Stomach (tissue), 9 donors: ENCODE measurements around the gene CHP2. TPM values are rescaled to one million over a fixed set of nuclear protein-coding genes. Genes with fewer than 3 reads are reported as not detected.
A peak's percentile ranks its signal among the peaks of the same experiment; 100 is the strongest.

ENCODE experiments used
- DNase-seq, 2 donors: peaks; one replicate each; pipeline versions ENCODE4 v3.0.0 to v3.0.0-alpha.2; 2013 to 2019
- H3K27ac ChIP-seq, 5 donors: fragments of 200-600 bp in 4 of 5; sonication (generic) in 4 of 5; one replicate each; pipeline ENCODE4 v1.5.1; 2013 to 2019; ENCODE audit warnings: mild to moderate bottlenecking in 1 of 5, moderate library complexity in 1 of 5
- H3K27me3 ChIP-seq, 3 donors: fragments of 200-600 bp; sonication (generic); one replicate each; pipeline ENCODE4 v1.5.1; 2017 to 2019; ENCODE audit warnings: mixed run types in 1 of 3
- H3K36me3 ChIP-seq, 4 donors: fragments of 200-600 bp; sonication (generic); 1 replicate in 3 of 4; 2 replicates in 1 of 4; pipeline ENCODE4 v1.5.1; 2016 to 2019
- H3K4me1 ChIP-seq, 4 donors: fragments of 200-600 bp; sonication (generic); one replicate each; pipeline ENCODE4 v1.5.1; 2016 to 2019
- H3K4me3 ChIP-seq, 4 donors: fragments of 200-600 bp; sonication (generic) in 3 of 4; one replicate each; pipeline ENCODE4 v1.5.1; 2016 to 2019; ENCODE audit warnings: mild to moderate bottlenecking in 1 of 4
- H3K9me3 ChIP-seq, 4 donors: fragments of 200-600 bp; sonication (generic); one replicate each; pipeline ENCODE4 v1.5.1; 2016 to 2019
- CTCF ChIP-seq, 7 experiments: fragments of 450-650 bp in 4 of 7; fragments of 200-600 bp in 3 of 7; sonication (generic) in 3 of 7; IDR thresholded peaks; one replicate each; pipeline ENCODE4 v1.5.1; 2016 to 2019; ENCODE audit warnings: antibody characterized with exemption in 7 of 7, control low read depth in 2 of 7, mild to moderate bottlenecking in 1 of 7
- EP300 ChIP-seq: sonication (generic); formaldehyde crosslinking; IDR thresholded peaks from one replicate; pipeline ENCODE4 v1.6.1; 2017; ENCODE audit warnings: antibody characterized with exemption
- POLR2A ChIP-seq, 4 donors: fragments of 450-650 bp; IDR thresholded peaks; one replicate each; pipeline ENCODE4 v1.6.1; 2016; ENCODE audit warnings: antibody characterized with exemption in 4 of 4, control low read depth in 2 of 4, mild to moderate bottlenecking in 1 of 4, moderate library complexity in 1 of 4
- POLR2AphosphoS5 ChIP-seq, 3 donors: sonication (generic); formaldehyde crosslinking; IDR thresholded peaks; one replicate each; pipeline ENCODE4 v1.6.1; 2016; ENCODE audit warnings: antibody characterized with exemption in 3 of 3
- WGBS, 5 donors: extraction: QIAGEN DNeasy Blood & Tissue Kit in 3 of 5; methylation state at CpG; one replicate each; pipeline versions ENCODE4 v1.1.5 to v1.1.7; 2013 to 2018; 5-methylcytosine and 5-hydroxymethylcytosine counted together
- intact Hi-C: fragments of 100-400 bp; cut with DNase I; formaldehyde crosslinking; loops from one replicate; pipeline ENCODE4 v1.15.1; 2023; ENCODE audit warnings: low total_unique reads
- polyA plus RNA-seq, 3 donors: library from polyadenylated mRNA; stranded (reverse); fragments of 200-250 nt; gene quantifications; one replicate each; pipeline ENCODE4 v1.2.3, GENCODE V29; 2013
- total RNA-seq, 5 donors: library from RNA; depleted of rRNA; stranded (reverse); fragments of >200 nt; gene quantifications; one replicate each; pipeline versions ENCODE4 v1.1.0 to v1.2.3, GENCODE V29; 2014 to 2016
- donor health status: healthy with polysubstance abuse.
- donor health status: Bipolar disorder and iron deficiency.
- donor health status: healthy.

The CHP2 gene
- total and polyA plus RNA-seq, 8 donors, result 0.05 to 116 (median 1.0) TPM; not detected in 4

DNA sequence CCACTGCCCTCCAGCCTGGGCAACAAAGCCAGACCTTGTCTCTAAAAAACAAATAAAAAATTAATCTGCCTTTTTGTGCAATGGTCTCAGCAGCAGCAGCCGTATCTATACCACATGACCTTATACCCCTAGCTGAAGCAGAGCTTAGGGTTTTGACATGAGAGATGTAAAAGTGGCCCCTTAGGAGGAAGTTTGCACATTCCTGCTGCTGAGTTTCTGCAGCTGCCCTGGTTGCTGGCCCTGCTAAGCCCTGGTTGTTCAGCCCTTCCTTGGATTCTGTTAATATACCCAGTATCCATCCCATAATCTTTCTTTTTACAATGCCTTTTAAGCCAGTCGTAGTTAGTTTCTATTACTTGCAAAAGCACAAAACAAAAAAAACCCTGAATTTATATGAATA is 48.0 kb downstream of the CHP2 start:
- H3K4me1 ChIP-seq, result peaks cover 0 to 17% (median 10%) of the 10 kb centered on the region in 4 donors
- intact Hi-C loops, result loop anchor here (10.0 kb wide), 1 partner anchor 232 kb away; no protein-coding TSS in a partner anchor
- peaks cover 0 to 6% (median 0%) of the 10 kb centered on the region in 3 donors for H3K27me3 ChIP-seq
- 15 to 34% (median 30%) methylated on average over 2 of the region's 2 CpGs for WGBS, 5 donors
- no peaks in the 10 kb centered on the region for H3K9me3 ChIP-seq
- H3K4me3 ChIP-seq, result no peak overlapping the region
- DNase-seq, result peak in 1 of 2 donors; percentile 10
- H3K27ac ChIP-seq, result no peak overlapping the region
- H3K36me3 ChIP-seq, result no peaks in the 10 kb centered on the region
- TF ChIP-seq CTCF (IDR thresholded peaks at IDR 0.05) (no peak), EP300 (no peak), POLR2AphosphoS5 (IDR thresholded peaks at IDR 0.05) (no peak), POLR2A (IDR thresholded peaks at IDR 0.05) (no peak)

DNA sequence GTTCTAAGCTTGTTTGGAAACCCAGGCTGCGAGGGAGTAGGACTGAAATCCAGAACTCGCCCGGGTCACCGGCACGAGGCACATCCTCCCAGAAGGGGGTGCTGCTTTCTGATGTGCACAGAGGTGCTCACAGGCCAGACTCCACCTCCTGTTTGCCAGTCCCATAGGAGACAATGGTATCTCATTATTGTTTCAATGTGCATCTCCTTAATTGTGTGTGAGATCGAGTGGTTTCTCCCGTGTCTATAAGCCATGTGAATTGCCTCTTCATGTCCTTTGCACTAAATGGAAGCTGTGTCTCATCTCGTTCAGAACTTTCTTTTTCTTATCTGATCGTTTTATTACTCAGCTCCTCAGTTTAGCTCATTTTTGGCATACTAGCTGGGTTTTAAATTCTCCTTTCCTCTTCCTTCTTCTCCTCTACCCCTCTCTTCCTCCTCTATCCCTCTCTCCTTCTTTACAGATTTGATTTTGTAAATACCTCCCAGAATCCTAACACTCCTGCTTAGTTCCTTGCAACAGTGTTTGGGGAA is 48.8 kb downstream of the CHP2 start:
- TF ChIP-seq CTCF (IDR thresholded peaks at IDR 0.05), result peak in 4 of 7 experiments; percentile 19 to 47 (median 32)
- TF ChIP-seq POLR2A (IDR thresholded peaks at IDR 0.05), result no peak
- peak; percentile 47 to 59 for DNase-seq

GRCh38 chr16:23807028-23807427 is 52.2 kb downstream of the CHP2 start:
- Histone ChIP-seq H3K4me3 (no peak overlapping the region), H3K27me3 (peaks cover 0 to 13% (median 0%) of the 10 kb centered on the region in 3 donors), H3K9me3 (no peaks in the 10 kb centered on the region), H3K27ac (no peak overlapping the region), H3K36me3 (no peaks in the 10 kb centered on the region), H3K4me1 (peaks cover 0 to 17% (median 10%) of the 10 kb centered on the region in 4 donors)
- TF ChIP-seq CTCF (IDR thresholded peaks at IDR 0.05) (no peak), POLR2AphosphoS5 (IDR thresholded peaks at IDR 0.05) (no peak), EP300 (no peak), POLR2A (IDR thresholded peaks at IDR 0.05) (no peak)
- intact Hi-C loops, result loop anchor here (10.0 kb wide), 1 partner anchor 228 kb away; no protein-coding TSS in a partner anchor
- 32 to 50% (median 34%) methylated on average over 1 of the region's 1 CpG for whole genome bisulfite sequencing, 5 donors
- peak in 1 of 2 donors; percentile 9 for DNase-seq

More for the DNA sequence above, 48.8 kb downstream of the CHP2 start:
- Histone ChIP-seq H3K4me1 (peaks cover 0 to 17% (median 10%) of the 10 kb centered on the region in 4 donors), H3K27ac (no peak overlapping the region), H3K36me3 (no peaks in the 10 kb centered on the region), H3K27me3 (peaks cover 0 to 13% (median 0%) of the 10 kb centered on the region in 3 donors), H3K4me3 (no peak overlapping the region), H3K9me3 (no peaks in the 10 kb centered on the region)
- 6 to 9% (median 7%) methylated on average over 9 of the region's 9 CpGs for WGBS, 5 donors
- intact Hi-C loops, result loop anchor here (10.0 kb wide), 1 partner anchor 231 kb away; no protein-coding TSS in a partner anchor

Other genes with a start within 250 kb of the CHP2 start
- gene GGA2, start 244.5 kb upstream of the CHP2 start, total RNA-seq, result 10 to 100 TPM; 22.0 to 62.5 (median 48.8) TPM
- gene GGA2, start 244.5 kb upstream of the CHP2 start, polyA plus RNA-seq, result 10 to 100 TPM; 17.6 to 28.9 (median 19.7) TPM
- 100 to 1,000 TPM in 1 of 5 donors, 10 to 100 TPM in 4; 14.0 to 176 (median 24.2) TPM for gene EARS2, start 197.7 kb upstream of the CHP2 start, total RNA-seq
- gene EARS2, start 197.7 kb upstream of the CHP2 start, polyA plus RNA-seq, result 10 to 100 TPM in 2 of 3 donors, 1 to 10 TPM in 1; 7.8 to 15.6 (median 13.7) TPM
- gene UBFD1, start 197.3 kb upstream of the CHP2 start, total RNA-seq, result 100 to 1,000 TPM in 1 of 5 donors, 10 to 100 TPM in 4; 16.3 to 163 (median 52.7) TPM
- gene UBFD1, start 197.3 kb upstream of the CHP2 start, polyA plus RNA-seq, result 10 to 100 TPM in 1 of 3 donors, 1 to 10 TPM in 2; 6.0 to 10.1 (median 6.0) TPM
- gene NDUFAB1, start 158.7 kb upstream of the CHP2 start, total RNA-seq, result 100 to 1,000 TPM in 2 of 5 donors, 10 to 100 TPM in 3; 12.6 to 251 (median 77.7) TPM
- gene NDUFAB1, start 158.7 kb upstream of the CHP2 start, polyA plus RNA-seq, result 100 to 1,000 TPM; 143 to 211 (median 177) TPM
- 10 to 100 TPM in 4 of 5 donors, 1 to 10 TPM in 1; 2.6 to 86.6 (median 19.9) TPM for gene PALB2, start 113.7 kb upstream of the CHP2 start, total RNA-seq
- 10 to 100 TPM in 2 of 3 donors, 1 to 10 TPM in 1; 6.5 to 10.2 (median 10.1) TPM for gene PALB2, start 113.7 kb upstream of the CHP2 start, polyA plus RNA-seq
- gene DCTN5, start 113.6 kb upstream of the CHP2 start, total RNA-seq, result 10 to 100 TPM in 3 of 5 donors, 1 to 10 TPM in 2; 3.5 to 47.4 (median 12.6) TPM
- 10 to 100 TPM; 10.3 to 18.6 (median 12.7) TPM for gene DCTN5, start 113.6 kb upstream of the CHP2 start, polyA plus RNA-seq
- gene PLK1, start 76.1 kb upstream of the CHP2 start, total RNA-seq, result 10 to 100 TPM in 2 of 5 donors, 1 to 10 TPM in 2, under 1 TPM in 1; 0.58 to 35.9 (median 6.8) TPM
- gene PLK1, start 76.1 kb upstream of the CHP2 start, polyA plus RNA-seq, result 1 to 10 TPM; 2.9 to 8.2 (median 6.4) TPM
- 100 to 1,000 TPM in 2 of 5 donors, 10 to 100 TPM in 3; 48.5 to 235 (median 97.4) TPM for gene ERN2, start 41.8 kb upstream of the CHP2 start, total RNA-seq
- 10 to 100 TPM; 18.2 to 29.1 (median 24.5) TPM for gene ERN2, start 41.8 kb upstream of the CHP2 start, polyA plus RNA-seq
- gene PRKCB, start 81.0 kb downstream of the CHP2 start, total RNA-seq, result 10 to 100 TPM; 10.6 to 49.6 (median 19.7) TPM
- gene PRKCB, start 81.0 kb downstream of the CHP2 start, polyA plus RNA-seq, result 1 to 10 TPM; 1.1 to 2.0 (median 1.2) TPM